GM19043 (cell line): ENCODE data around the gene ANO3.
"Not testable (repeated sequence)": the region's sequence is repeated elsewhere in the genome, so short reads cannot be mapped to it uniquely, and the experiment has no call there.

ENCODE experiments used
- ATAC-seq: cut with Tn5 transposase; IDR thresholded peaks from one replicate; pipeline ENCODE4 v1.9.1; 2021; ENCODE audit warnings: low read depth; ENCODE audit not compliant: unreplicated experiment

The ANO3 gene

GRCh38 chr11:26331911-26332571, at the start of gene ANO3:
Gene ANO3, plus strand, starts transcription at chr11:26332130. Its CDS starts 146 bp downstream, at chr11:26332276.
- peak; percentile 91 for ATAC-seq

- ATAC-seq = no peak
Measured at GRCh38 chr11:26283852-26284408, 48.0 kb upstream of the ANO3 start.

- no peak for ATAC-seq
Measured at GRCh38 chr11:26285608-26286007, 46.3 kb upstream of the ANO3 start.

GRCh38 chr11:26286472-26287066, 45.4 kb upstream of the ANO3 start:
- no peak for ATAC-seq

GRCh38 chr11:26287067-26287518, 44.8 kb upstream of the ANO3 start:
- no peak for ATAC-seq

- peak; percentile 84 for ATAC-seq
Measured at GRCh38 chr11:26297189-26297975, 34.5 kb upstream of the ANO3 start.

- not testable (repeated sequence) for ATAC-seq
Measured at GRCh38 chr11:26316372-26316771, 15.6 kb upstream of the ANO3 start.

- no peak for ATAC-seq
Measured at GRCh38 chr11:26319906-26320305, 12.0 kb upstream of the ANO3 start.

GRCh38 chr11:26321516-26321915, 10.4 kb upstream of the ANO3 start:
- no peak for ATAC-seq

- no peak for ATAC-seq
Measured at GRCh38 chr11:26322335-26323067, 9.4 kb upstream of the ANO3 start.

- ATAC-seq = no peak
Measured at GRCh38 chr11:26323837-26324236, 8.1 kb upstream of the ANO3 start.

GRCh38 chr11:26324270-26324669, 7.7 kb upstream of the ANO3 start:
- no peak for ATAC-seq

GRCh38 chr11:26326793-26327400, 5.0 kb upstream of the ANO3 start:
- ATAC-seq = no peak

GRCh38 chr11:26329206-26329605, 2.7 kb upstream of the ANO3 start:
- ATAC-seq = no peak

GRCh38 chr11:26330262-26330661, 1.7 kb upstream of the ANO3 start:
- ATAC-seq = no peak

- ATAC-seq = no peak
Measured at GRCh38 chr11:26332572-26332915, 614 bp downstream of the ANO3 start.

- no peak for ATAC-seq
Measured at GRCh38 chr11:26333906-26334305, 2.0 kb downstream of the ANO3 start.

- no peak for ATAC-seq
Measured at GRCh38 chr11:26335903-26336302, 4.0 kb downstream of the ANO3 start.

GRCh38 chr11:26344647-26345046, 12.7 kb downstream of the ANO3 start:
- no peak for ATAC-seq

- ATAC-seq = no peak
Measured at GRCh38 chr11:26348776-26349175, 16.8 kb downstream of the ANO3 start.
